Upper lobe of left lung (tissue), 6 donors: ENCODE results near the gene TBCK. TPM values are rescaled to one million over a fixed set of nuclear protein-coding genes. Genes with fewer than 3 reads are reported as not detected.

Experiments used
- ATAC-seq, 2 donors: fragments of 200-7000 bp; cut with Tn5 transposase; one replicate each; pipeline ENCODE4 v1.9.1; 2022; ENCODE audit warnings: mild to moderate bottlenecking in 2 of 2, moderate library complexity in 2 of 2; ENCODE audit not compliant: low FRiP score in 2 of 2
- DNase-seq, 2 donors: peaks; one replicate each; pipeline ENCODE4 v3.0.0-alpha.2; 2019 to 2020
- H3K27ac ChIP-seq, 4 donors: fragments of 200-600 bp; sonication (generic); one replicate each; pipeline ENCODE4 v1.5.1; 2016 to 2019
- H3K27me3 ChIP-seq, 4 donors: fragments of 200-600 bp; sonication (generic); one replicate each; pipeline ENCODE4 v1.5.1; 2017 to 2019
- H3K36me3 ChIP-seq, 4 donors: fragments of 200-600 bp; sonication (generic); one replicate each; pipeline ENCODE4 v1.5.1; 2016 to 2019
- H3K4me1 ChIP-seq, 4 donors: fragments of 200-600 bp; sonication (generic); one replicate each; pipeline ENCODE4 v1.5.1; 2018 to 2019
- H3K4me3 ChIP-seq, 4 donors: fragments of 200-600 bp; sonication (generic); one replicate each; pipeline ENCODE4 v1.5.1; 2017 to 2019; ENCODE audit warnings: mild to moderate bottlenecking in 2 of 4, moderate library complexity in 1 of 4
- H3K9me3 ChIP-seq, 4 donors: fragments of 200-600 bp; sonication (generic); one replicate each; pipeline ENCODE4 v1.5.1; 2018 to 2019
- CTCF ChIP-seq, 6 experiments: fragments of 450-650 bp in 4 of 6; fragments of 200-600 bp in 2 of 6; sonication (generic) in 2 of 6; IDR thresholded peaks; one replicate each; pipeline ENCODE4 v1.5.1; 2016 to 2019; ENCODE audit warnings: antibody characterized with exemption in 6 of 6
- EP300 ChIP-seq, 4 donors: sonication (generic); formaldehyde crosslinking; IDR thresholded peaks; one replicate each; pipeline ENCODE4 v1.5.1; 2017; ENCODE audit warnings: antibody characterized with exemption in 4 of 4, control low read depth in 2 of 4
- POLR2A ChIP-seq, 4 donors: fragments of 450-650 bp; IDR thresholded peaks; one replicate each; pipeline ENCODE4 v1.5.1; 2016 to 2017; ENCODE audit warnings: antibody characterized with exemption in 4 of 4, mild to moderate bottlenecking in 2 of 4
- POLR2AphosphoS5 ChIP-seq, 2 donors: sonication (generic); formaldehyde crosslinking; IDR thresholded peaks; one replicate each; pipeline ENCODE4 v1.5.1; 2017; ENCODE audit warnings: antibody characterized with exemption in 2 of 2
- WGBS, 2 donors: methylation state at CpG; one replicate each; pipeline ENCODE4 v1.1.5; 2017 to 2018; 5-methylcytosine and 5-hydroxymethylcytosine counted together
- total RNA-seq, 6 donors: library from RNA; depleted of rRNA in 4 of 6; stranded (reverse); fragments of >200 nt in 4 of 6; gene quantifications; one replicate each; pipeline versions ENCODE4 v1.1.0 to v1.2.1, GENCODE V29; 2016 to 2021
- donor health status: DM: no; HTN: no; CAD: no; lungs with moderate emphysema.
- donor health status: DM: no; HTN: yes; CAD: no; lungs with severe emphysema.

TBCK gene
- total RNA-seq, 6 donors from 2014 or later: 24.8 to 54.5 (median 32.3) TPM

GRCh38 chr4:106255195-106255594, 60.8 kb downstream of the TBCK start:
- WGBS, 2 donors: 95 to 99% methylated on average over 3 to 8 of the region's 8 CpGs
- Histone ChIP-seq H3K4me1 (no peaks in the 10 kb centered on the region), H3K36me3 (peaks cover 4 to 28% (median 12%) of the 10 kb centered on the region in 4 donors), H3K4me3 (no peak overlapping the region), H3K9me3 (no peaks in the 10 kb centered on the region), H3K27me3 (no peaks in the 10 kb centered on the region), H3K27ac (no peak overlapping the region)
- no peak for TF ChIP-seq POLR2A (IDR thresholded peaks at IDR 0.05)
- TF ChIP-seq EP300 (IDR thresholded peaks at IDR 0.05): no peak
- ATAC-seq (no peak), DNase-seq (peak in 1 of 2 donors; percentile 46)

GRCh38 chr4:106253364-106254129, 62.5 kb downstream of the TBCK start:
- Histone ChIP-seq H3K27me3 (no peaks in the 10 kb centered on the region), H3K4me3 (no peak overlapping the region), H3K9me3 (no peaks in the 10 kb centered on the region), H3K4me1 (no peaks in the 10 kb centered on the region), H3K27ac (no peak overlapping the region), H3K36me3 (peaks cover 4 to 40% (median 14%) of the 10 kb centered on the region in 4 donors)
- 71 to 73% methylated on average over 4 of the region's 4 CpGs for WGBS, 2 donors
- no peak for TF ChIP-seq POLR2AphosphoS5 (IDR thresholded peaks at IDR 0.05)
- TF ChIP-seq POLR2A (IDR thresholded peaks at IDR 0.05): no peak
- no peak for TF ChIP-seq EP300 (IDR thresholded peaks at IDR 0.05)
- TF ChIP-seq CTCF (IDR thresholded peaks at IDR 0.05): no peak
- DNase-seq: no peak
- no peak for ATAC-seq

- H3K27ac ChIP-seq: no peak overlapping the region
- no peaks in the 10 kb centered on the region for H3K27me3 ChIP-seq
- peaks cover 0 to 51% (median 8%) of the 10 kb centered on the region in 4 donors for H3K36me3 ChIP-seq
- no peak overlapping the region for H3K4me3 ChIP-seq
- no peaks in the 10 kb centered on the region for H3K9me3 ChIP-seq
- no peaks in the 10 kb centered on the region for H3K4me1 ChIP-seq
- DNase-seq: no peak
- no peak for ATAC-seq
- TF ChIP-seq POLR2A (IDR thresholded peaks at IDR 0.05): no peak
- no peak for TF ChIP-seq EP300 (IDR thresholded peaks at IDR 0.05)
- no peak for TF ChIP-seq CTCF (IDR thresholded peaks at IDR 0.05)
- no peak for TF ChIP-seq POLR2AphosphoS5 (IDR thresholded peaks at IDR 0.05)
Observed at GRCh38 chr4:106247600-106247999, 68.4 kb downstream of the TBCK start.

DNA sequence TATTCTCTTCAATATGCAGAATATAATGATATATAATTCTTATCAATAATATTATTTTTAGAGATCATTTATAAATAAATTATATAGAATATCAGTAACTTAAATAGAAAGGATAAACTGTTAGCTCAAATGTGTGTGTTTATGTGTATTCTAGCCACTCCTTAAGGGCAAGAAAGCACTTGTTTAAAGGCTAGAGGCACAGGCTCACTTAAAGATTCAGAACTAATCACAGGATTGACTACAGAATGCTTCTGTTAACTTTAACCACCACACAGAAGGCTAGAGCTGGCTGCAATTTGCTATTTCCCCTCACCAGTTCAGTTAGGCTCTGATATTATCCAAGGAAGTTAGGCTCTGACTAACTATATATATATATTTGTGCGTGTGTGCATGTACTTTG, 69.6 kb downstream of the TBCK start:
- peaks cover 0 to 49% (median 8%) of the 10 kb centered on the region in 4 donors for H3K36me3 ChIP-seq
- 92 to 100% methylated on average over 1 of the region's 1 CpG for WGBS, 2 donors
- no peaks in the 10 kb centered on the region for H3K9me3 ChIP-seq
- DNase-seq: no peak
- no peak for TF ChIP-seq POLR2A (IDR thresholded peaks at IDR 0.05)
- no peak for TF ChIP-seq POLR2AphosphoS5 (IDR thresholded peaks at IDR 0.05)
- no peak for TF ChIP-seq CTCF (IDR thresholded peaks at IDR 0.05)
- no peak for TF ChIP-seq EP300 (IDR thresholded peaks at IDR 0.05)
- no peaks in the 10 kb centered on the region for H3K27me3 ChIP-seq
- ATAC-seq: no peak
- H3K4me1 ChIP-seq: no peaks in the 10 kb centered on the region
- no peak overlapping the region for H3K27ac ChIP-seq
- H3K4me3 ChIP-seq: no peak overlapping the region

- no peaks in the 10 kb centered on the region for H3K4me1 ChIP-seq
- no peaks in the 10 kb centered on the region for H3K9me3 ChIP-seq
- no peak for TF ChIP-seq POLR2AphosphoS5 (IDR thresholded peaks at IDR 0.05)
- no peak overlapping the region for H3K27ac ChIP-seq
- H3K4me3 ChIP-seq: no peak overlapping the region
- DNase-seq (no peak), ATAC-seq (no peak)
- H3K27me3 ChIP-seq: no peaks in the 10 kb centered on the region
- H3K36me3 ChIP-seq: peaks cover 0 to 41% (median 6%) of the 10 kb centered on the region in 4 donors
- 71 to 83% methylated on average over 2 of the region's 2 CpGs for WGBS, 2 donors
Observed at GRCh38 chr4:106245176-106245575, 70.8 kb downstream of the TBCK start.

DNA sequence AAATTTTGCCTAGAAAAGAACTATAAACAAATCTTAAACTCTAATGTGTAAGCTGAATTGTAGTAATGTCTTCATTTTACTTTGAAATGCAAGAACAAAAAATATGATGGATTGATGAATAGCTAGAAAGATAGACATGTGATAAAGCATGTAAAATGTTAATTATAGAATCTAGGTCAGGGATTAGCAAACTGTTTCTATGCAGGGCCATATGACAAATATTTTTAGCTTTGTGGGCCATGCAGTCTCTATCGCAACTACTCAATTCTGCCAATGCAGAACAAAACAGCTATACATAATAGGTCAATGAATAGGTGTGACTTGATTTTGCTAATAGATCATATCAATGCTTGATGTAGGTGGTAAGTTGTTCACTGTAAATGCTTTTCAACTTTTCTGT, 75.3 kb downstream of the TBCK start:
- peaks cover 0 to 23% (median 2%) of the 10 kb centered on the region in 4 donors for H3K36me3 ChIP-seq
- no peaks in the 10 kb centered on the region for H3K9me3 ChIP-seq
- DNase-seq: no peak
- no peak overlapping the region for H3K4me3 ChIP-seq
- WGBS, 2 donors: 89 to 100% methylated on average over 1 of the region's 1 CpG
- ATAC-seq: no peak
- no peak overlapping the region for H3K27ac ChIP-seq
- TF ChIP-seq EP300 (IDR thresholded peaks at IDR 0.05) (no peak), POLR2A (IDR thresholded peaks at IDR 0.05) (no peak), CTCF (IDR thresholded peaks at IDR 0.05) (no peak), POLR2AphosphoS5 (IDR thresholded peaks at IDR 0.05) (no peak)
- no peaks in the 10 kb centered on the region for H3K27me3 ChIP-seq
- no peaks in the 10 kb centered on the region for H3K4me1 ChIP-seq
